Dedifferentiated amniotic fluid mesenchymal stem cell (primary cell): ENCODE data around the gene DPYSL4.

Experiments
- DNase-seq: peaks from one replicate; pipeline ENCODE4 v3.0.0-alpha.2; 2016; ENCODE audit errors: extremely low spot score

Gene DPYSL4

GRCh38 chr10:132178672-132179545 lies 7.8 kb upstream of the DPYSL4 start:
- no peak for DNase-seq

GRCh38 chr10:132179551-132180392 lies 7.0 kb upstream of the DPYSL4 start:
- DNase-seq: no peak

GRCh38 chr10:132180736-132181135 lies 6.0 kb upstream of the DPYSL4 start:
- no peak for DNase-seq

GRCh38 chr10:132181691-132182425 lies 4.9 kb upstream of the DPYSL4 start:
- DNase-seq: no peak

GRCh38 chr10:132182591-132182990 lies 4.2 kb upstream of the DPYSL4 start:
- no peak for DNase-seq

GRCh38 chr10:132183046-132183445 lies 3.7 kb upstream of the DPYSL4 start:
- DNase-seq: no peak

- no peak for DNase-seq
These were observed 1.7 kb upstream of the DPYSL4 start for GRCh38 chr10:132184816-132185593.

- DNase-seq: no peak
These were observed 904 bp upstream of the DPYSL4 start for GRCh38 chr10:132185601-132186487.

GRCh38 chr10:132187430-132188138 lies 836 bp downstream of the DPYSL4 start:
- DNase-seq: no peak

- DNase-seq: no peak
These were observed 1.6 kb downstream of the DPYSL4 start for GRCh38 chr10:132188331-132188730.

GRCh38 chr10:132189016-132189415 lies 2.3 kb downstream of the DPYSL4 start:
- no peak for DNase-seq

GRCh38 chr10:132189810-132190422 lies 3.2 kb downstream of the DPYSL4 start:
- DNase-seq: no peak

- DNase-seq: no peak
These were observed 5.6 kb downstream of the DPYSL4 start for GRCh38 chr10:132192076-132192975.

GRCh38 chr10:132192991-132193665 lies 6.4 kb downstream of the DPYSL4 start:
- no peak for DNase-seq

- no peak for DNase-seq
These were observed 7.3 kb downstream of the DPYSL4 start for GRCh38 chr10:132193907-132194552.

- DNase-seq: no peak
These were observed 8.0 kb downstream of the DPYSL4 start for GRCh38 chr10:132194726-132195125.
